ENCODE results near the gene ZCCHC13.
"Not testable (repeated sequence)": the region's sequence is repeated elsewhere in the genome, so short reads cannot be mapped to it uniquely, and the experiment has no call there.

The ZCCHC13 gene

DNA sequence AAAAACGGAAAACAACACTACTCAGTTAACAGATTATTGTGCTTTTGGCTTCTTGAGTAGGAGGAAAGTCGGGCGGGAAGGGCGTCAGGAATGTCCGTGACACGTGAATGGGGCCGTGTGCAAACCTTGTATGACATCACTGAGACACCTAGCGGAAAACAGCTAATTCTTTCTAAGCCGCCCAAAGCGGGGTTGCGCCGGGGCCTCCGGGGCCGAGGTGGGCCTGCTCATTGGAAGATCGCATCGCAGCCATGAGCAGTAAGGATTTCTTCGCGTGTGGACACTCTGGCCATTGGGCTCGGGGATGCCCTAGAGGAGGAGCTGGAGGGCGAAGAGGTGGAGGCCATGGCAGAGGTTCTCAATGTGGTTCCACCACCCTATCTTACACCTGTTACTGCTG, at the start of gene ZCCHC13:
Gene ZCCHC13, plus strand, starts transcription at position 165 of the 400 bp plus-strand sequence. Its CDS starts 87 bp downstream, at position 252.
- no peak for DNase-seq

DNA sequence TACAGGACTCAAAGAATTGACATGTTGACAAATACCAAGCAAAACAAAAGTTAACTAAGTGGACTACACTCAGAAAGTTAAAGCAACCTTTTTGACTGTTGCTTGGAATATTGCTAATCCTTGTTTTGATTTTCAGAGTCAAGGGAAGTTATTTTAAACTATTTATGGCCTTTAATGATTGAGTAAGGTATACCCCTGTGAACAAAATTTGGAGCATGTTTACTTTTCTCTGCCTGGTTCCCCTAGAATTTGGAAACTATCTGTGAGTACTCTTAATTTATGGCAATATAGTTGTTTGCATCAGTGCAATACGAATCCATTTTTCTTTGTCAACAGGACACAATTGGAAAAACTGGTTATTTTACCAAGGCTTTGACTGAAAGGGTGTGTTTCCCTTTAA, 45.9 kb upstream of the ZCCHC13 start:
- DNase-seq, result not testable (repeated sequence)

DNA sequence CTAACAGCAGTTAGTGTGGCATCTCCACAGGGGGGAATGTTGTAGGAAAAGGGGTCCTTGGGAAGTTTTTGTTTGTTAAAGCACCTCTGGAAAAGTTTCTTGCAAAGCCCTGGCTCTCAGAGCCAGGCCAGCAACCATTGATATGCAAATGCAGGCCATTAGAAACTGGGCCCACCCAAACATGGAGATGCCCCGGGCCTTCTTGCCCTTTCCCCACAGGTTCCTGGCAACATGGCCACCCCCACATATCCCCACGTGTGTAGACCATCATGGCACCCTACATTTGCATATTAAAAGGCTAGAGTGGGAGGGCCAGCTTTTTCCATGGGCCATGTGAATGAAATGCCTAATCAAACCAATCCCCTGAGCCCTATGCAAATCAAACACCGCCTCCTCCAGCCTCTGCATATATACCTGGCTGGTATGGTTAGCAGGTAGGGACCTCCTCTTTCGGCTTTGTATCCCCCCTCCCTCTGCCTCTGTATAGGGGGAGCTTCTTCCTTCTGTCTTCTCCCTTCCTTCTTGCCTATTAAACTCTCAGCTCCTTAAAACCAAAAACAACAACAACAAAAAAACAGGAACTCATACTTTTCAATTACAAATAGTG, 44.0 kb upstream of the ZCCHC13 start:
- no peak for DNase-seq

DNA sequence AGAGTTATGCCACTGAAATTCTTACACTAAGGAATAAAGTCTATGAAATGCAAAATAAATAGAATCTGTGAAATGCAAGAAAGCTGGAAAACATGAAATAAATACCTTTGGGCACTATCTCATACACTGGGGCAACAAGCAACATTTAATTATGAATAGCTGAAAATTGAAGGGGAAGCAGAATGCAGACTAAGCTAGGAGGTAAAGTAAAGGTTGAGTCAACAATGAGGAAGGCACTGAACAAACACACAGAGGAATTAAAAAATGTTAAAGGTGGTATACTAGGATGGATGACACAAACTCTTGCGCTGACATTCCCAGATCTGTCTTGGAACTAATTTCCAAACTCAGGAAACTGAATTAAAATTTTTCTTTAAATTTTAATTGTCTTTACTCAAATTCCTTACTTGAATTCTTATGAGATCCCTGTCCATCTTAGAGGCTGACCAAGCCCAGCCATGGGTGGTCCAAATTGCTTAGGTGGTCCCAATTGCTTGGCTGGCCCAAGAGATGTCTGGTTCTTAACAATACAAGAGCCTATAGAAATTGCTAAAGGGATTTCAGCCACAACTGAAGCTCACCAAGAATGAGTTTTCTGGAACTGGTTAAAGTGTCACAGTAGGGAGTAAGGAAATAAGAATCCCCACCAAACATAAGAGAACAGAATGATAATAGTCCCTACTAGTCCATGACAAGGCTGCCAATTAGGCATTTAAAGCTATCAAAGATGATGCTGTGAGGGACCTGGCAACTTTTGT, 41.3 kb upstream of the ZCCHC13 start:
- DNase-seq, result no peak

DNA sequence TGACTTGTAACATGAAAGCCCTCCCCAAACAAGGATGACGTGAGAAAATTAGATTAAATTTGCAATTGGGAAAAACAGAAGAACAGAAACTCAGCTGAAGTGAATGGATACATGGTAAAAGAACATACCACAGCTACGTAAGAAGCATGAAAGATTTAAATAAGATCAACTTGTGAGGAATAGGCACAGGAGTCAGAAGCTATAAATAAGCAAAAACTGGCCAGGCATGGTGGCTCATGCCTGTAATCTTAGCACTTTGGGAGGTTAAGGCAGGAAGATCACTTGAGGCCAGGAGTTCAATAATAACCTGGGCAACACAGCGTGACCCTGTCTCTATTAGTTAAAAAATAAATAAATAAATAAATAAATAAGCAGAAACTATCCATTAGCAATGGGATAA, 33.6 kb upstream of the ZCCHC13 start:
- DNase-seq, result no peak

DNA sequence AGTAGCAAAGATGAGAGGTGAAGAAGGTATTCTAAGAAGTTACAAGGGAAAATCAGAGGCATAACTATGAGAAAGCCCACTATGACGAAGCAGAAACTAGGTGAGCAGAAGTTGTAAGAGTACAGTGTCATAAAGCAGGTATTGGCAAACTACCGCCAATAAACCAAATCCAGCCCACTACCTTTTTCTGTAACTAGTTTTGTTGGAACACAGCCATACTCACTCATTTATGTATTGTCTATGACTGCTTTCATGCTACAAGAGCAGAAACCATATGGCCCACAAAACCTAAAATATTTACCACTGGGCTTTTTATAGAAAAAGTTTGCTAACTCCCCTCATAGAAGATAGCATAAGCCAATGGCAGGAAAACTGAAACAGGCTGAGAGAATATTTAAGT, 31.8 kb upstream of the ZCCHC13 start:
- no peak for DNase-seq

DNA sequence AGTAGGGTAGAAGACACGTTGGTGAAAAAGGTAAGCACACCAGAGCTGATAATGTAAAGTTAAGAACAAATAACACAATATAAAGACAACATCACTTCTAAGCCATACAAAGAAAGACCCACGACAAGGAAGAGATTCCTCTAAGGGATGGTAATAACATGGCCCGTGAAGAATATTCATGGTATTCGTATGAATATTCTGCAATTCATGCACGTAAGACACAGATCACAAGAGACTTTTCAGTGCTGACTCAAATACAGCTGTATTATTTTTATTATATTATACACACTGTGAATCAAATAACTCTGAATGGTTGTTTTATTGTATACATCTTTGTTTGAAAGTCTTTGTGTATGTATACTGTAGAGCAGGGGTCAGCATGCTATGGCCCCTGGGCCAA, 29.5 kb upstream of the ZCCHC13 start:
- DNase-seq, result no peak

DNA sequence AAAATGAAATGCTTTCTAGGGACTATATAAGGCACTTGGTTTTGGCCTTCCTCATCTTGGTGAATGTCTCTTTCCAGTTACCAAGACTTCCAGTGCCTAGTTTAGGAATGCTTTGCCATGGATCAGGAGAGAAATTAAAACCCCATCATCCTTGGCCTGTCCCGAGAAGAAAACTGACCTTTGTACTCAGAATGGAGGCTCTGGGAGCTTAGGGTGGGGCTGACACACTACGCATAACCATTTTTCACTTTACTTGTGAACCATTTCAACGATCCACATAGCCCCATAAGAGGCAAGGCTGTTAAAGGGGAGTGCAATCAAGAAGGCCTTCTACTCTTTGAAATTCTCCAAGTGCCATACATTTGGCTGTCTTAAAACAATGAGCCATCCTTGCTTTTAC, 26.7 kb upstream of the ZCCHC13 start:
- DNase-seq, result no peak

DNA sequence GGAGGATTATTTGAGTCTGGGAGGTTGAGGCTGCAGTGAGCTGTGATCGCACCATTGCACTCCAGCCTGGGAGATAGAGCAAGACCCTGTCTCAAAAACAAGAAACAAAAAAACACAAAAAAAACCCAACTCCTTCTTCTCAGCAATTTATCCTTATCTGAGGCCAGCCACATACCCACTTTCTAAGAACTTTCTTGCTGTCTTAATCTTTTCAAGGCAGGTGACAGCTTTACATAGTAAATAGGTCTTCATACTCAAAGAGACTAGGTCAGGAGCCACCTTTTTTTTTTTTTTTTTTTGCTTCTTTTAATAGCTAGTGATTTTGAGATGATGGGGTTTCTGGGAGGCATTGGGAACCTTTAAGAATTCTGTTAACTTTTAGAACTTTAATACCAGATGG, 26.1 kb upstream of the ZCCHC13 start:
- no peak for DNase-seq

DNA sequence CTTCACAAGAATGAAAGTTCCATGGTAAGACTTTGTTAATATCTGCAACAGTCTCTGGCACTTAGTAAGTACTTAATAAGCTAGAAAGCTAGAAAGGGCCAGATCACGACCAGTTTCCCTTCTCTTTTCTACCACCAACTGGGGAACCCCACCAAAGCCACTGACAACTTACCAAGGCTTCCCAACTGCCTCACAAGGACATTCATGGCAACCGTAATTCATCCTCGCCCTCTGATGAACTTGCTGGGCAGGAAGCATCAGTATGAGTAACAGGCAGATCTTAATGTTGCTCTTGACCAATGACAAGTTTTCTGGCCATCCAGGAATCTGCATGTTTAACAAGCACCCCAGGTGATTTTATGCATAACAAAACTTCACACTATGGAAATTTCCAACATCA, 23.2 kb upstream of the ZCCHC13 start:
- DNase-seq, result no peak

DNA sequence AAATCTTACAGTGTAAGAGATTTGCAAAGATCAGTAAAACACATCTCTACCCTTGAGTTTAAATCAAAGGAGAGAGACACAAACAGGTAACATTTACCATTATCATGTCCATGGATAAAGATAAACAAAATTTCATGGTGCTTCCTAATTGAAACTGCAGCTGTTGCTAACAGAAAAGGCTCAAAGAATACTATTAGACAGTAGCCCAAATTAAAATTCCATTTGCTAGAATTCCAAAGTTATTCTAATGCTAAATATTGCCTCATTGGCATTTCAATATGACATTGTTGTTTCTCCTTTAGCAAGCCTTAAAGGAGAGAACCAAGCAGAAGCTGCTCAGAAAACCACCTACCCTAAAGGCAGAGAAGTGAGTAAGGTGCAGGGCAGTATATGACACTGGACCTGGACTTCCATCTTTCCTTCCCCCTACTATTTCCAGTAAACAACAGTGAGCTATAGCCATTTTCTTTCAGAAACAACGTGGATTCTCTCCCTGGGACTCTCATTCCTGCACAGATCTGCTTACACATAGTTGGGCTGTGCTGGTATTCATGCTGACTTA, 19.5 kb upstream of the ZCCHC13 start:
- DNase-seq, result no peak

DNA sequence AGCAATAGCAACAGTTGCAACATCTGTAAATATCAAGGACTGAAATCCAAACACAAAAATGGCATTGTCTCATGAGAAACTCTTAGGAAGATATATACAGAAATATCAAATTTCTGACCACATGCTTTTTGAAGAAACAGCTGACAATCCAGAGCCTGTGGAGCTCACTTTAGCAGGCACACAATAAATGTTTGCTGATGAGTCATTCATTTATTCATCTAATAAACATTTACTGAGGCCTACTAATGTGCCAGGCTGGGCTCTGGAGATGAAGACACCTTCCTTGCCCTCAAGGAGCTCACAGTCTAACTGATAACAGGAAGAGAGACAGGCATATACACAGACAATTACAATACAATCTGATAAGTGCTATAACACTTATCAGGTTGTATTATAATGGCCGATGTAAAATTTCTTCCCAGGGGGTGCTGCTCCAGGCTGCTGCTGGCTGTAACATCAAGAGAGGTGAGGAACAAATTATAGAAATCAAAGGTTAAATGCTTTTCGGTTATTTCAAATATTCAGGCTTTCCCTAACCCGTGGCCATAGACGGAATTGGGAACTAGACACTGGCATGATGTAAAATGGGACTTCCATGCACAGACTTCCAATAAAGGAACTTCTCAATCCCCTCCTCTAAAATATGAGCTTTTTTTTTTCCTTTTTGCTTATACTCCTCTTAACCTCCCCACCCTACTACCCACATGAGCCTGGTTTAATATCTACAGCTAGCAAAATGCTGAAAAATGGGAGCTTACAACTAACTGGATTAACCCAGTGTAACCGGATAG, 16.8 kb upstream of the ZCCHC13 start:
- no peak for DNase-seq

DNA sequence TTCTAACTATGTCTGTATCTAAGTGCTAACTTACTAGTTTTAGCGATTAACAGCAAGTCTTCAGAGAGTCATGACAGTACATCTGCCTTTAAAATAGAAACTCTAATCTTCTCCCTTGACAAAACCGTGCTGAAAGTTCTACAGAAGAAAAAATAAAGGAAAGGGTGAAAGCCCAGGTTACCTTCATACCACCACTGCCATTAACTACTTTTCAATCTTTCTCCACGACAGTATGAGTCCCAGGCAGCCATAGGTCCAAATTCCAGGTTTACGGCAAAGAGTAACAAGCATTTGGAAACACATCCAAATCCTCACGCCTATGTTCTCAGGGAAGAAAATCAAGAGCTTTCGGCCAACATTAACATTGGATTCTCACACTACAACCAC, 12.4 kb upstream of the ZCCHC13 start:
- DNase-seq, result no peak

DNA sequence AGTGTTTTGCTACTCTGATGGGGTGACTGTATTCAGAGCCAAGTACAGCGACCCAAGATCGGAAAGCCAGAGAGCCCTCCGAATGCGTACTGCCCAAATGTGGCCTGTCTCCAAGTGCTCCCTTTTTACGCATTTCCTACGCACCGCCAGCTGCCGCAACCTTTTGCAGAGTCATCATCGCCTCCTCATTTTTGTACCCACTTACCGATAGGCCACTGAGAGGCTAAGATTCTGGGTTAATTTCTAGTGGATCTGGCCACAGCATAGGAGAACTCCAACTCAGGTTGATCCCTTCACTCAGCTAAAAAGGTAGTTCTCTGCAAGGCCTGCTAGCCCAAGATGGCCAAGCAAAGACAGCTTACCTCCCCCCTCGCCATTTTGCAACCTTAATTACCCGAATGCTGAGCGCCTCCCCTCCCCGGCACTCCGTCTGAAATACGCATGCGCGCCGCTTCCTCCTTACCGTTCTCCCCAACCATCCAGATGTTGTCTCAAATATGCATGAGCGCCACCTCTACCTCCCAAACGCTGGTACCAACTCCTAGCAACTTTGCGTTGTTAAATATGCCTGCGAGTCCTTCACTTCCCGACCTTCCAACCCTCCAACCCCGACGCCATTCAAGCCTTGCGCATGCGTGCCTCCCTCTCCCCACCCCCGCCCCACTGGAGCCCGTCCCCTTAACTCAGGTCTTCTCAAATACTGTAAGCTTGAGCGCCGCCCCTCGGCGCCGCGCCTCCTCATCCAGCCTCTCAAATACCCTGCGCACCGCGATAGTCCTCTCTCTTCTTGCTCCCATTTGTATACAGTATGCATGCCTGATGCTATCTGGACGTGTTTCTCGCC, 11.8 kb upstream of the ZCCHC13 start:
- peak; percentile 90 for DNase-seq

DNA sequence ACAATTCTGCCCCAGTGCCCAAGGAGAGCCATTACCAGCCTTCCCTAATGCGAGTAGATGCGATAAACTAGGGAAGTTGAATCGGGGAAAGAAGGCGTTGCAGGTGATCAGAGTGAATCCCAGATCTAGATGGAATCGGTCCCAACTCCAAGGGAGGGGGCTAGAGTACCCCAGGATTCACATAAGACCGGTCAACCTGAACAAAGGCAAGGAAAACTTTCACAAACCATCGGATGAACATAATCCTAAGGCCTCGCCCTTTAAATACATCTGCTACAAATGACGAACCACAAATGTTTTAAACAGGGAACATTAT, 11.2 kb upstream of the ZCCHC13 start:
- no peak for DNase-seq

DNA sequence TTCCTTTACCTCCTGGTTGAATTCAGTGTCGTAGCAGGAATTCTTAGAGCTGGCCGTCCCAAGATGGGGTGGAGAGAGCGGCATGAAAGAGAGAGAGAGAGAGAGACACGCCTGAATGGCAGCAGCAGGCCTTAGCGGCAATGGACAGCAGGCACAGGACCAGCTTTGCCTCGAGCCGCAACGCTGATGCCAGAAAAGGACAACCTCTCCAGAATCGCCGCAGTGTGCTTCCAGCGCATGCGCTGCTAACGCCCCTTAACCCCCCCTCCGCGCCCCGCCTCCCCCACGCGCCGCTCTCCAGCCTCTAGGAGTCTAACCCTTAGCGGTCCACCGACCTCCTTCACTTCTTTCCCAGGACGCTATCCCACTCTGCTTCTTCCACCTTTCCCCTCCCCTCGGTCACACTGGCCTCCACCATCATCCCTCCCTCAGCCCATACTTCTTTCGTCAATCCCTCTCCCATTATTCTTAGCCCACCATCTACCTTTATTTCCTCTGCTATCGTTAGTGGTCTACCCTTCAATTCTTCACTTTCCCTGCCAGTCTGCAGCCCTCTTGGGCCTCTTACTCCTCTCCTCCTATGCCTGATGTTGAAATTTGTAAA, 10.5 kb upstream of the ZCCHC13 start:
- DNase-seq, result peak; percentile 84

DNA sequence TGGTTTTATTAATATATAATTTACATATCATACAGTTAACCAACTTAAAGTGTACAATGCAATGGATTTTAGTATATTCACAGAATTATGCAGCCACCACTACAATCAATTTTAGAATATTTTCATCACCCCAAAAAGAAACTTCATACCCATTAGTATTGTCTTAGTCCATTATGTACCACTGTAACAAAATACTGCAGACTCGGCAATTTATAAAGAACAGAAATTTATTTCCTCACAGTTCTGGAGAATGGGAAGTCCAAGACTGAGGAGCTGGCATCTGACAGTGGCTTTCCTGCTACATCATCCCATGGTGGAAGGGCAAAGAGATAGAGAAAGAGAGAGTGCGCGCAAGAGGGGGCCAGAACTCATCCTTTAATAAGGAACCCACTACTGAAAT, 8.9 kb upstream of the ZCCHC13 start:
- no peak for DNase-seq

DNA sequence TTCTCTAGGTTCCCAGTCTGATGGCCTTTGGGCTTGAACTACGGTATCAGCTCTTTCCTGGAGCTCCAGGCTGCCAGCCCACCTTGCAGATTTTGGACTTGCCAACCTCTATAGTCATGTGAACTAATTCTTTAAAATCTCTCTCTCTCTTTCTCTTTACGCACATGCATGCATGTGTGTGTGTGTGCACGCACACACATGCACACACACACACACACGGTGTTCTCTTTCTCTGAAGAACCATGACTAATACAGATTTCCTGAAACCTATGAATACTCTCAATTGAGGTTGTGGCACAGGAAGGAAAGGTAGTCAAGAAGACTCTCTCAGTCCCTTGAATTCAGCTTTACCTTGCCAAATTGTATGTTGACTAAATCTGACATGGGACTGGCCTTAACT, 6.2 kb upstream of the ZCCHC13 start:
- DNase-seq, result no peak

DNA sequence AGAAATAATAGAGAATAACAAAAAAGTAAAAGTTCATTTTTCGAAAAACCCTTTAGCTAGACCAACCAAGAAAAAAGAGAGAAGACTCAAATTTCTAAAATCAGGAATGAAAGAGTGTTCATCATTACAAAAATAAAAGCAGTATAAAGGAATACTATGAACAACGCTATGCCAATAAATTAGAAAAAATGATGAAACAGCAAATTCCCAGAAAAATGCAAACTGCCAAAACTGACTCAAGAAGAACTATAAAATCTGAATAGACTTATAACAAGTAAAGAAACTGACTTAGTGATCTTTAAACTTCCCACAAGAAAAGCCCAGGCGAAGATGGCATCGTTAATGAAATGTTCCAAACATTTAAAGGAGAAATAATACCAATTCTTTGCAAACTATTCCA, 3.1 kb upstream of the ZCCHC13 start:
- DNase-seq, result no peak

DNA sequence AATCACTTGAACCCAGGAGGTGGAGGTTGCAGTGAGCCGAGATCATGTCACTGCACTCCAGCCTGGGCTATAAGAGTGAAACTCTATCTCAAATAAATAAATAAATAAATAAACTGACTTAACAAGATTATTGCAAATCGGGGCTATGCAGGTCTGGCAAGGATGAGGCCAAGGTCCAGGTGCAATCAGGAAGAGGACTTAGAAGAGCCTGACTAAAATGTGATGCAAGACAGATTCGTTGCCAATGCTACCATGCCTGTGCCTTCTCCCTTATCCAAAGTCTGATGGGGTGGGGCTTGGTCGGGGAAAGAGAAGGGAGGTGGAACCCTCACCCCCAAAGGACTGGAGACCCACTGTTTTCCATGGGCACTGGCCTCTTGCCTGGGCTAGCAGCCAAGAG, 14.7 kb downstream of the ZCCHC13 start:
- no peak for DNase-seq

DNA sequence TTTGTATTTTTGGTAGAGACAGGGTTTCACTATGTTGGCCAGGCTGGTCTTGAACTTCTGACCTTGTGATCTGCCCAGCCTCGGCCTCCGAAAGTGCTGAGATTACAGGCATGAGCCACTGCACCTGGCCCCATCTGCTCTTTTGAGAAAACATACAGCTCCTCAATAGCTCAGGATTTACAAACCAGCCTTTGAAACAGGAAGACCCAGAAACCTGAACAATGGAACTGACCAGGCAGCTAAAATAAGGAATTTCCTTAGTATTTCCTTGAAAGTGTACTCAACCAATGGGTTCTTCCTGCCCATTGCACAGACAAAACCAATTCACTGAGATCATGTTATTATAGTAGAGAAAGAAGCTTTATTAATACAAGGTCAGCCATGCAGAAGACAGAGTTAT, 15.3 kb downstream of the ZCCHC13 start:
- DNase-seq, result not testable (repeated sequence)

DNA sequence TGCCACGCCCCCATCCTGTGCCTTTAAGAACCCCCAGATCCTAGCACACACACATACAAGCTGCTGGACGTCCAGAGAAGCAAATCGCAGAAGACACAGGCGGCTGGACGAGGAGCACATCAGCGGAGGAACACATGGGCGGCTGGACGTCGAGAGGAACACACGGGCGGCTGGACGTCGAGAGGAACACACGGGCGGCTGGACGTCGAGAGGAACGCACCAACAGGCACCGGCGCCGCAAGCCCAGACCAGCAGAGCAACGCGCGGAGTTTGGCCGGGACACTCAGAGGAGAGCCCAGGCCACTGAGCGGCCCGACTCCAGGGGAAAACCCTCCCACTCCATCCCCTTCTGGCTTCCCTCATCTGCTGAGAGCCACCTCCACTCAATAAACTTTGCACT, 17.2 kb downstream of the ZCCHC13 start:
- DNase-seq, result no peak

DNA sequence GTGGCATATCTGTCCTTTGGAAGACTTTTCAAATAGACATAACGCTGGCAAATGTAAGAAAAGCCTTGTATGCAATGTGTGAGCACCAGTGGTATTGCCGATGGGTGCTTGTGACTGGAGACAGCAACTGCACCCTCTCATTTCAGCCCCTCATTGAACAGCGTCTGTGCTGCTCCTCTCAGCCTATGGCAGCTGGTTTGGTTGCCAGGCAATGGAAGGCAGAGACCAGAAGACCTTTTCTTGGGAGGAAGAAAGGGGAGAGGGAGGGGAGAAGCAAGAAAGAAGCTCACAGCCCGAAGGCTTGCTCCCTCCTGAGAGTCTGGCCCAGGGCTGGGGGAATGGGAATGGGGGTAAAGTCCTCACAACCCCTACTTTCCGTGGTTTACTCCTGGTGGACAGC, 20.2 kb downstream of the ZCCHC13 start:
- DNase-seq, result no peak
